Measurements from ENCODE around the gene C9orf72.

C9orf72 gene

GRCh38 chr9:27497883-27498417 is 75.3 kb downstream of the C9orf72 start:
- H3K4me3 ChIP-seq (ENCODE audit: low read depth, low read length): no peak overlapping the region
- TF ChIP-seq CTCF (IDR thresholded peaks at IDR 0.05; ENCODE audit: control insufficient read depth, extremely low read depth, insufficient read depth): no peak
- no peak for DNase-seq (ENCODE audit: low read depth)

Measured in LNCaP clone FGC (cell line).